Liver (tissue), 9 donors: ENCODE data around the gene PPP1R3E. TPM values are rescaled to one million over a fixed set of nuclear protein-coding genes. Genes with fewer than 3 reads are reported as not detected.

Experiments used
- DNase-seq: peaks from one replicate; pipeline ENCODE4 v3.0.0-alpha.2; 2017; ENCODE audit warnings: low spot score
- H3K27ac ChIP-seq, 2 donors: one replicate each; pipeline ENCODE4 v1.7.0; 2013; ENCODE audit warnings: inconsistent platforms in 2 of 2, low read length in 2 of 2, control low read depth in 1 of 2, low read depth in 1 of 2, mild to moderate bottlenecking in 1 of 2
- H3K27me3 ChIP-seq, 4 donors: one replicate each; pipeline versions ENCODE4 v1.6.1 to v1.7.0; 2013; ENCODE audit warnings: low read length in 3 of 4, inconsistent platforms in 1 of 4, mild to moderate bottlenecking in 1 of 4, moderate library complexity in 1 of 4; ENCODE audit not compliant: control insufficient read depth in 4 of 4, insufficient read depth in 4 of 4
- H3K36me3 ChIP-seq, 4 donors: one replicate each; pipeline versions ENCODE4 v1.6.1 to v1.7.0; 2013; ENCODE audit warnings: low read length in 3 of 4, mild to moderate bottlenecking in 3 of 4, low read depth in 1 of 4, moderate library complexity in 1 of 4; ENCODE audit not compliant: control insufficient read depth in 4 of 4, insufficient read depth in 3 of 4
- H3K4me1 ChIP-seq, 4 donors: one replicate each; pipeline versions ENCODE4 v1.6.1 to v1.7.0; 2013; ENCODE audit warnings: low read length in 3 of 4, mild to moderate bottlenecking in 3 of 4, moderate library complexity in 1 of 4; ENCODE audit not compliant: control insufficient read depth in 4 of 4, insufficient read depth in 4 of 4
- H3K4me3 ChIP-seq, 3 donors: one replicate each; pipeline versions ENCODE4 v1.6.1 to v1.7.0; 2013; ENCODE audit warnings: low read length in 3 of 3, control low read depth in 1 of 3, low read depth in 1 of 3, mild to moderate bottlenecking in 1 of 3
- H3K9ac ChIP-seq, 2 donors: one replicate each; pipeline ENCODE4 v1.7.0; 2013; ENCODE audit warnings: low read length in 2 of 2, mild to moderate bottlenecking in 2 of 2, moderate library complexity in 2 of 2, control low read depth in 1 of 2, low read depth in 1 of 2
- H3K9me3 ChIP-seq, 4 donors: one replicate each; pipeline versions ENCODE4 v1.6.1 to v1.7.0; 2013; ENCODE audit warnings: low read length in 3 of 4; ENCODE audit not compliant: control insufficient read depth in 4 of 4
- ATF3 ChIP-seq: IDR thresholded peaks from 2 replicates; pipeline ENCODE4 v1.6.1; 2016; ENCODE audit warnings: antibody characterized with exemption
- EGR1 ChIP-seq, 2 donors: IDR thresholded peaks; 2 replicates each; pipeline ENCODE4 v1.6.1; 2016 to 2018; ENCODE audit warnings: antibody characterized with exemption in 2 of 2, low read depth in 2 of 2
- FOXA1 ChIP-seq: IDR thresholded peaks from 2 replicates; pipeline ENCODE4 v1.6.1; 2016; ENCODE audit warnings: antibody characterized with exemption
- FOXA2 ChIP-seq: IDR thresholded peaks from 2 replicates; pipeline ENCODE4 v1.6.1; 2016; ENCODE audit warnings: antibody characterized with exemption
- GABPA ChIP-seq, 2 donors: IDR thresholded peaks in 1 of 2; conservative IDR thresholded peaks in 1 of 2; 2 replicates each; pipeline ENCODE4 v1.6.1; 2016; ENCODE audit warnings: antibody characterized with exemption in 2 of 2, mild to moderate bottlenecking in 1 of 2, moderate library complexity in 1 of 2
- HNF4A ChIP-seq, 2 donors: conservative IDR thresholded peaks; 2 replicates each; pipeline ENCODE4 v1.6.1; 2016; ENCODE audit warnings: antibody characterized with exemption in 2 of 2, mild to moderate bottlenecking in 2 of 2
- HNF4G ChIP-seq: IDR thresholded peaks from 2 replicates; pipeline ENCODE4 v1.6.1; 2016; ENCODE audit warnings: antibody characterized with exemption
- JUND ChIP-seq, 2 donors: IDR thresholded peaks; 2 replicates each; pipeline ENCODE4 v1.6.1; 2016; ENCODE audit warnings: antibody characterized with exemption in 2 of 2
- MAX ChIP-seq: IDR thresholded peaks from 2 replicates; pipeline ENCODE4 v1.6.1; 2016; ENCODE audit warnings: antibody characterized with exemption
- NR2F2 ChIP-seq: IDR thresholded peaks from 2 replicates; pipeline ENCODE4 v1.6.1; 2016; ENCODE audit warnings: antibody characterized with exemption
- RAD21 ChIP-seq, 2 donors: IDR thresholded peaks; 2 replicates each; pipeline ENCODE4 v1.6.1; 2016; ENCODE audit warnings: antibody characterized with exemption in 2 of 2, mild to moderate bottlenecking in 2 of 2
- RXRA ChIP-seq, 2 donors: IDR thresholded peaks; 2 replicates each; pipeline ENCODE4 v1.6.1; 2017 to 2018; ENCODE audit warnings: antibody characterized with exemption in 2 of 2, mild to moderate bottlenecking in 1 of 2
- SP1 ChIP-seq: IDR thresholded peaks from 2 replicates; pipeline ENCODE4 v1.6.1; 2018; ENCODE audit warnings: antibody characterized with exemption, mild to moderate bottlenecking
- TAF1 ChIP-seq: conservative IDR thresholded peaks from 2 replicates; pipeline ENCODE4 v1.6.1; 2016; ENCODE audit warnings: antibody characterized with exemption, mild to moderate bottlenecking
- YY1 ChIP-seq: IDR thresholded peaks from 2 replicates; pipeline ENCODE4 v1.6.1; 2016; ENCODE audit warnings: antibody characterized with exemption, mild to moderate bottlenecking
- WGBS: extraction: QIAGEN DNeasy Blood & Tissue Kit; methylation state at CpG from one replicate; pipeline ENCODE4 v1.1.7; 2013; 5-methylcytosine and 5-hydroxymethylcytosine counted together
- polyA plus RNA-seq, 2 donors: library from polyadenylated mRNA; stranded (reverse) in 1 of 2; unstranded in 1 of 2; fragments of 200-250 nt in 1 of 2; fragments of >200 nt in 1 of 2; fragmentation: Nextera tagmentation in 1 of 2; extraction: Ambion mirVana in 1 of 2; gene quantifications; one replicate each; pipeline versions ENCODE4 v1.2.1 to v1.2.3, GENCODE V29; 2013 to 2015
- total RNA-seq, 2 donors: library from RNA; depleted of rRNA; stranded (reverse); fragments of >200 nt; gene quantifications; one replicate each; pipeline ENCODE4 v1.2.3, GENCODE V29; 2014
- TF ChIP-seq, protein P1 (sequence below): fragments of 150-350 bp; IDR thresholded peaks from 2 replicates; pipeline ENCODE4 v1.5.1; 2017; ENCODE audit warnings: improper control_type of control experiment, low read depth, low read length; ENCODE audit not compliant: missing input control
- TF ChIP-seq, protein P2 (sequence below): IDR thresholded peaks from 2 replicates; pipeline ENCODE4 v1.6.1; 2016; ENCODE audit warnings: antibody characterized with exemption, mild to moderate bottlenecking
- TF ChIP-seq, protein P3 (sequence below): IDR thresholded peaks from 2 replicates; pipeline ENCODE4 v1.6.1; 2016; ENCODE audit warnings: antibody characterized with exemption
- donor health status: healthy.
- donor health status: healthy.
- donor health status: healthy.
- donor health status: healthy.
- donor health status: healthy.

Gene PPP1R3E
- total and polyA plus RNA-seq, 4 donors = 2.5 to 4.7 (median 3.6) TPM

GRCh38 chr14:23345987-23346692, 43.5 kb upstream of the PPP1R3E start:
- H3K4me3 ChIP-seq = no peak overlapping the region
- H3K4me1 ChIP-seq = no peaks in the 10 kb centered on the region
- 76% methylated on average over 13 of the region's 13 CpGs for WGBS
- H3K9ac ChIP-seq = no peak overlapping the region
- no peaks in the 10 kb centered on the region for H3K27me3 ChIP-seq
- H3K9me3 ChIP-seq = no peaks in the 10 kb centered on the region
- H3K36me3 ChIP-seq = no peaks in the 10 kb centered on the region
- H3K27ac ChIP-seq = no peak overlapping the region
- TF ChIP-seq FOXA1 (no peak), RXRA (IDR thresholded peaks at IDR 0.05) (no peak), HNF4A (conservative IDR thresholded peaks at IDR 0.05) (no peak), FOXA2 (no peak)
- DNase-seq = no peak

- no peaks in the 10 kb centered on the region for H3K4me1 ChIP-seq
- no peaks in the 10 kb centered on the region for H3K36me3 ChIP-seq
- no peaks in the 10 kb centered on the region for H3K27me3 ChIP-seq
- 57% methylated on average over 3 of the region's 3 CpGs for WGBS
- no peak overlapping the region for H3K27ac ChIP-seq
- TF ChIP-seq GABPA (IDR thresholded peaks at IDR 0.05 in 1 of 2, conservative IDR thresholded peaks at IDR 0.05 in 1 of 2) (no peak), MAX (no peak), TAF1 (no peak), NR2F2 (no peak), YY1 (no peak), FOXA1 (no peak), JUND (IDR thresholded peaks at IDR 0.05) (no peak), ATF3 (no peak), HNF4G (no peak), EGR1 (IDR thresholded peaks at IDR 0.05; ENCODE audit: low read depth in 2 of 2) (no peak), SP1 (no peak), RXRA (IDR thresholded peaks at IDR 0.05) (no peak), FOXA2 (no peak), HNF4A (conservative IDR thresholded peaks at IDR 0.05) (no peak), RAD21 (IDR thresholded peaks at IDR 0.05) (no peak)
- TF ChIP-seq, protein P1, sequence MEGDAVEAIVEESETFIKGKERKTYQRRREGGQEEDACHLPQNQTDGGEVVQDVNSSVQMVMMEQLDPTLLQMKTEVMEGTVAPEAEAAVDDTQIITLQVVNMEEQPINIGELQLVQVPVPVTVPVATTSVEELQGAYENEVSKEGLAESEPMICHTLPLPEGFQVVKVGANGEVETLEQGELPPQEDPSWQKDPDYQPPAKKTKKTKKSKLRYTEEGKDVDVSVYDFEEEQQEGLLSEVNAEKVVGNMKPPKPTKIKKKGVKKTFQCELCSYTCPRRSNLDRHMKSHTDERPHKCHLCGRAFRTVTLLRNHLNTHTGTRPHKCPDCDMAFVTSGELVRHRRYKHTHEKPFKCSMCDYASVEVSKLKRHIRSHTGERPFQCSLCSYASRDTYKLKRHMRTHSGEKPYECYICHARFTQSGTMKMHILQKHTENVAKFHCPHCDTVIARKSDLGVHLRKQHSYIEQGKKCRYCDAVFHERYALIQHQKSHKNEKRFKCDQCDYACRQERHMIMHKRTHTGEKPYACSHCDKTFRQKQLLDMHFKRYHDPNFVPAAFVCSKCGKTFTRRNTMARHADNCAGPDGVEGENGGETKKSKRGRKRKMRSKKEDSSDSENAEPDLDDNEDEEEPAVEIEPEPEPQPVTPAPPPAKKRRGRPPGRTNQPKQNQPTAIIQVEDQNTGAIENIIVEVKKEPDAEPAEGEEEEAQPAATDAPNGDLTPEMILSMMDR = no peak
- TF ChIP-seq, protein P2, sequence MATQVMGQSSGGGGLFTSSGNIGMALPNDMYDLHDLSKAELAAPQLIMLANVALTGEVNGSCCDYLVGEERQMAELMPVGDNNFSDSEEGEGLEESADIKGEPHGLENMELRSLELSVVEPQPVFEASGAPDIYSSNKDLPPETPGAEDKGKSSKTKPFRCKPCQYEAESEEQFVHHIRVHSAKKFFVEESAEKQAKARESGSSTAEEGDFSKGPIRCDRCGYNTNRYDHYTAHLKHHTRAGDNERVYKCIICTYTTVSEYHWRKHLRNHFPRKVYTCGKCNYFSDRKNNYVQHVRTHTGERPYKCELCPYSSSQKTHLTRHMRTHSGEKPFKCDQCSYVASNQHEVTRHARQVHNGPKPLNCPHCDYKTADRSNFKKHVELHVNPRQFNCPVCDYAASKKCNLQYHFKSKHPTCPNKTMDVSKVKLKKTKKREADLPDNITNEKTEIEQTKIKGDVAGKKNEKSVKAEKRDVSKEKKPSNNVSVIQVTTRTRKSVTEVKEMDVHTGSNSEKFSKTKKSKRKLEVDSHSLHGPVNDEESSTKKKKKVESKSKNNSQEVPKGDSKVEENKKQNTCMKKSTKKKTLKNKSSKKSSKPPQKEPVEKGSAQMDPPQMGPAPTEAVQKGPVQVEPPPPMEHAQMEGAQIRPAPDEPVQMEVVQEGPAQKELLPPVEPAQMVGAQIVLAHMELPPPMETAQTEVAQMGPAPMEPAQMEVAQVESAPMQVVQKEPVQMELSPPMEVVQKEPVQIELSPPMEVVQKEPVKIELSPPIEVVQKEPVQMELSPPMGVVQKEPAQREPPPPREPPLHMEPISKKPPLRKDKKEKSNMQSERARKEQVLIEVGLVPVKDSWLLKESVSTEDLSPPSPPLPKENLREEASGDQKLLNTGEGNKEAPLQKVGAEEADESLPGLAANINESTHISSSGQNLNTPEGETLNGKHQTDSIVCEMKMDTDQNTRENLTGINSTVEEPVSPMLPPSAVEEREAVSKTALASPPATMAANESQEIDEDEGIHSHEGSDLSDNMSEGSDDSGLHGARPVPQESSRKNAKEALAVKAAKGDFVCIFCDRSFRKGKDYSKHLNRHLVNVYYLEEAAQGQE = no peak
- TF ChIP-seq, protein P3, sequence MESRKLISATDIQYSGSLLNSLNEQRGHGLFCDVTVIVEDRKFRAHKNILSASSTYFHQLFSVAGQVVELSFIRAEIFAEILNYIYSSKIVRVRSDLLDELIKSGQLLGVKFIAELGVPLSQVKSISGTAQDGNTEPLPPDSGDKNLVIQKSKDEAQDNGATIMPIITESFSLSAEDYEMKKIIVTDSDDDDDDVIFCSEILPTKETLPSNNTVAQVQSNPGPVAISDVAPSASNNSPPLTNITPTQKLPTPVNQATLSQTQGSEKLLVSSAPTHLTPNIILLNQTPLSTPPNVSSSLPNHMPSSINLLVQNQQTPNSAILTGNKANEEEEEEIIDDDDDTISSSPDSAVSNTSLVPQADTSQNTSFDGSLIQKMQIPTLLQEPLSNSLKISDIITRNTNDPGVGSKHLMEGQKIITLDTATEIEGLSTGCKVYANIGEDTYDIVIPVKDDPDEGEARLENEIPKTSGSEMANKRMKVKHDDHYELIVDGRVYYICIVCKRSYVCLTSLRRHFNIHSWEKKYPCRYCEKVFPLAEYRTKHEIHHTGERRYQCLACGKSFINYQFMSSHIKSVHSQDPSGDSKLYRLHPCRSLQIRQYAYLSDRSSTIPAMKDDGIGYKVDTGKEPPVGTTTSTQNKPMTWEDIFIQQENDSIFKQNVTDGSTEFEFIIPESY = no peak
- no peak for DNase-seq
- H3K9ac ChIP-seq = no peak overlapping the region
- no peak overlapping the region for H3K4me3 ChIP-seq
- no peaks in the 10 kb centered on the region for H3K9me3 ChIP-seq
Observed at GRCh38 chr14:23344481-23344880, 41.8 kb upstream of the PPP1R3E start.
